Chondrocyte (in vitro differentiated cells): ENCODE data around the gene S100PBP. TPM values are rescaled to one million over a fixed set of nuclear protein-coding genes. Genes with fewer than 3 reads are reported as not detected.

ENCODE experiments used
- DNase-seq: peaks from one replicate; pipeline ENCODE4 v3.0.0; 2021; ENCODE audit warnings: mixed read lengths, low spot score
- H3K27ac Mint-ChIP-seq: one replicate; pipeline ENCODE4 v1.8.0; 2021; ENCODE audit warnings: mild to moderate bottlenecking, moderate library complexity, mixed read lengths; ENCODE audit not compliant: unreplicated experiment
- H3K27me3 Mint-ChIP-seq: 2 replicates; pipeline ENCODE4 v1.8.0; 2021; ENCODE audit warnings: low read depth, mixed read lengths
- H3K36me3 Mint-ChIP-seq: 2 replicates; pipeline ENCODE4 v1.8.0; 2021; ENCODE audit warnings: low read depth, mixed read lengths
- H3K4me1 Mint-ChIP-seq: 2 replicates; pipeline ENCODE4 v1.8.0; 2021; ENCODE audit warnings: low read depth, mild to moderate bottlenecking, mixed read lengths
- H3K4me3 Mint-ChIP-seq: one replicate; pipeline ENCODE4 v1.8.0; 2021; ENCODE audit warnings: mild to moderate bottlenecking, moderate library complexity, mixed read lengths; ENCODE audit not compliant: unreplicated experiment
- H3K9me3 Mint-ChIP-seq: 2 replicates; pipeline ENCODE4 v1.8.0; 2021; ENCODE audit warnings: low read depth, mixed read lengths
- total RNA-seq: library from RNA; stranded (reverse); gene quantifications from 3 replicates; pipeline ENCODE4 v1.2.1, GENCODE V29; 2021
- TF ChIP-seq, protein P1 (sequence below): fragments of 200-600 bp; sonication (generic); IDR thresholded peaks from 2 replicates; pipeline ENCODE4 v1.5.0; 2021; ENCODE audit warnings: antibody characterized with exemption, mild to moderate bottlenecking, moderate library complexity

Gene S100PBP
- total RNA-seq, 1 donor from 2014 or later, result 40.5 TPM

DNA sequence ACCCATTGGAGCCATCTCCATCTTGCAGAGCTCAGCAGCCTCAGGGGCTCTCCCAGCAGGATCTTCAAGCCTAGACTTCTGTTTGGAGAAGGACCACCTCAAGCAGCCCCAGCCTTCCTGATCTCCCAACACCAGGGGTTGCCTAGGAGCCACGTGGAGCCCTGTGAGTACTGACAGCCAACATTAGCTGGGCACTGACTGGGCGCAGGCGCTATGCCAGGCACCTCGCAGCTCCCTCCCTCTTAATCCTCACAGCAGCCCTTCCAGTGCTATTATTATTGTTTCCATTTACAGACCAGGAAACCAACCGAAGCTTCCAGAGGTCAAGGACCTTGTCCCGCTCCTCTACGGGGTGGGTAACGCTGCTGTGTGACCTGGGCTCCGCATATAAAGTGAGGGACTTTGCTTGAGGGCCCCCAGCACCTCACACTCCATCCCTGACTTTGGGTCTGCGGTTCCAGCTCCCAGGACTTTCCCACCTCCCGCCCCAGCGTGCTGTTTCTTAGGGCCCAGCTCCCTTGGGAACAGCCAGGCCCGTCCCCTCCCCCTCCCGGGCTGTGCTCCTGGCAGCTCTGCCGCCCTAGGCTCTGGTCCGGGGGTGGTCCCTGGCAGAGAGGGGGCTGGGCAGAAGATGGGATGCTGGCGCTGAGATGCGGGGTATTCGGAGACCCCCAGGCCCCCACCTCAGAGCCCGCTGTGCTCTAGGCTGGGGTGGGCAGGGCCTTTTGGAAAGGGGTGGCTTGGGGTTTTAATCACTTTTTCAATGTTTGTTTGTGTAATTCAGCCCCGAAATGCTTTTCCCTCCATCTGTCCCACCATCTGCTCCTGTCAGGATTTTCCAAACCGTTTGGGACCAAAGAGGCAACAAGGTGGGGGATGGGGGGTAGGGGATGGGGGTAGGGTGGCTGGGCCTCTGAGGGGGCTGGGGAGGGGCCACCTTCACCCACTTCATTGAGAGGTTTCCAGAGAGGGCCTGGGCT lies 64.7 kb downstream of the S100PBP start:
- no peaks in the 10 kb centered on the region for H3K36me3 Mint-ChIP-seq
- no peaks in the 10 kb centered on the region for H3K9me3 Mint-ChIP-seq
- no peak overlapping the region for H3K27ac Mint-ChIP-seq
- TF ChIP-seq, protein P1, sequence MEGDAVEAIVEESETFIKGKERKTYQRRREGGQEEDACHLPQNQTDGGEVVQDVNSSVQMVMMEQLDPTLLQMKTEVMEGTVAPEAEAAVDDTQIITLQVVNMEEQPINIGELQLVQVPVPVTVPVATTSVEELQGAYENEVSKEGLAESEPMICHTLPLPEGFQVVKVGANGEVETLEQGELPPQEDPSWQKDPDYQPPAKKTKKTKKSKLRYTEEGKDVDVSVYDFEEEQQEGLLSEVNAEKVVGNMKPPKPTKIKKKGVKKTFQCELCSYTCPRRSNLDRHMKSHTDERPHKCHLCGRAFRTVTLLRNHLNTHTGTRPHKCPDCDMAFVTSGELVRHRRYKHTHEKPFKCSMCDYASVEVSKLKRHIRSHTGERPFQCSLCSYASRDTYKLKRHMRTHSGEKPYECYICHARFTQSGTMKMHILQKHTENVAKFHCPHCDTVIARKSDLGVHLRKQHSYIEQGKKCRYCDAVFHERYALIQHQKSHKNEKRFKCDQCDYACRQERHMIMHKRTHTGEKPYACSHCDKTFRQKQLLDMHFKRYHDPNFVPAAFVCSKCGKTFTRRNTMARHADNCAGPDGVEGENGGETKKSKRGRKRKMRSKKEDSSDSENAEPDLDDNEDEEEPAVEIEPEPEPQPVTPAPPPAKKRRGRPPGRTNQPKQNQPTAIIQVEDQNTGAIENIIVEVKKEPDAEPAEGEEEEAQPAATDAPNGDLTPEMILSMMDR, result no peak
- DNase-seq, result peak; percentile 67
- peaks cover 21% of the 10 kb centered on the region for H3K27me3 Mint-ChIP-seq
- no peak overlapping the region for H3K4me3 Mint-ChIP-seq
- no peaks in the 10 kb centered on the region for H3K4me1 Mint-ChIP-seq

DNA sequence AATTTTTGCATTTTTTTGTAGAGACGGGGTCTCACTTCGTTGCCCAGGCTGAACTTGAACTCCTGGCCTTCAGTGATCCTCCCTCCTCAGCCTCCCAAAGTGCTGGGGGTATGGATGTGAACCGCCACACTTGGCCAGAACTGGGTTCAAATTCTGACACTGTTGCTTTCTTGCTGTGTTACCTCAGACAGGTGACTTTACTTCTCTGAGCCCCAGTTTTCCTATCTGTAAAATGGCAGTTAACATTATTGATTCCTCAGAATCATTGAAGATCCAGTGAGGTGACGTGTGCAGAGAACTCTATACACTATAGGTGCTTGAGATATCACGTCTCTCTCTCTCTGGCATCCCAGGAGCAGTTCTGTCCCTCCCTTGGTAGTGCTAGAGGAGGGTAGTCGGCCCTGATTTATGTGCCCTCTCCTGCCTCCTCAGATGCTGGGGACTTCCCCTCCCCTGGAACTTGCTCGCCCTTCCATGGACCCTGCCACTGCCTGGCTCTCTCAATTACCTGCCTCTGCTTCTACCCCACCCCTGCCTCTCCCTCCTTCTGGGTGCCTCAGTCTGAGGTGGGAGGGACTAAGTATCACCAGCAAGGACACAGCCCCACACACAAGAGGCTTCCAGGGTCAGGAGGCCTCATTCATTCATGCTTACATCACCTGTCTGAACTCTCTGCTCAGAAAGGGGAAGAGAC lies 66.0 kb downstream of the S100PBP start:
- TF ChIP-seq, protein P1, result no peak
- no peaks in the 10 kb centered on the region for H3K9me3 Mint-ChIP-seq
- H3K4me1 Mint-ChIP-seq, result no peaks in the 10 kb centered on the region
- no peaks in the 10 kb centered on the region for H3K36me3 Mint-ChIP-seq
- no peak overlapping the region for H3K27ac Mint-ChIP-seq
- peaks cover 24% of the 10 kb centered on the region for H3K27me3 Mint-ChIP-seq
- no peak for DNase-seq
- no peak overlapping the region for H3K4me3 Mint-ChIP-seq

DNA sequence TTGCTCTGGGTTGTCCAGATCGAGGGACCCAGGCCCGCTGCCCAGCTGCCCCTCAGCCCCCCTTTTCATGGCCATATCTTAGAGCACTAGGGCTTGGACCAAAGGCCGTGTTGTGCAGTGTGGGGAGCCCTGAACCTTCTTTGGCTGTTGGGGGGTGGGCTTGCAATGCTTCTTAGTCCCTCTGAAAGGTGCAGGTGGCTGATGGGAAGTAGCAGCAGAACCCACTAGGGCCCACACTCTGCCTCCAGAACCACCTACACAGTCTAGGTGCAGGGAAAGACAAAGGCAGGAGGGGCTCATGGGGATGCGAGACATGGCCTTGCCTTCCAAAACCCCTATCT lies 66.5 kb downstream of the S100PBP start:
- peaks cover 25% of the 10 kb centered on the region for H3K27me3 Mint-ChIP-seq
- no peak for DNase-seq
- TF ChIP-seq, protein P1, result no peak
- H3K4me3 Mint-ChIP-seq, result no peak overlapping the region
- H3K9me3 Mint-ChIP-seq, result no peaks in the 10 kb centered on the region
- H3K4me1 Mint-ChIP-seq, result no peaks in the 10 kb centered on the region
- no peak overlapping the region for H3K27ac Mint-ChIP-seq
- H3K36me3 Mint-ChIP-seq, result no peaks in the 10 kb centered on the region

DNA sequence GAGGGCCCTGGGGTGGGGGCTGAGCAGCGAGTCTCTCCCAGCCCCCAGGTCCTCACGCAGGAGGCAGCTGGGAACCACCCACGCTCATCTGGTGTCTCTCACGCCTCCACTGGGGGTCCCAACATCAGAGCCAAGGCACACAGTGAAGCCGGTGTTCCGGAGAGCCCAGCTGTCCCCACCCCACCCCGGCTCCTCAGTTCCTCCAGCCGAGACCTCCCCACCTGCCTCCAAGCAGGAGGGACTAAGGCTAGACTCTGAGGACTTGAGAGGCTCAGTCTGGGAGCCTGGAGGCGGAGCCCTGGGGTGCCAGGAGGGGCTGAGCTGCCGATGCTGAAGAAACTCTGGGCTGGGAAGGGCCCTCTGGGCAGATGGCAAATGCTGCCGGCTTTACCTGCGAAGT lies 67.3 kb downstream of the S100PBP start:
- no peaks in the 10 kb centered on the region for H3K36me3 Mint-ChIP-seq
- no peaks in the 10 kb centered on the region for H3K9me3 Mint-ChIP-seq
- H3K4me3 Mint-ChIP-seq, result no peak overlapping the region
- H3K4me1 Mint-ChIP-seq, result no peaks in the 10 kb centered on the region
- no peak overlapping the region for H3K27ac Mint-ChIP-seq
- DNase-seq, result no peak
- peaks cover 32% of the 10 kb centered on the region for H3K27me3 Mint-ChIP-seq
- TF ChIP-seq, protein P1, result no peak

DNA sequence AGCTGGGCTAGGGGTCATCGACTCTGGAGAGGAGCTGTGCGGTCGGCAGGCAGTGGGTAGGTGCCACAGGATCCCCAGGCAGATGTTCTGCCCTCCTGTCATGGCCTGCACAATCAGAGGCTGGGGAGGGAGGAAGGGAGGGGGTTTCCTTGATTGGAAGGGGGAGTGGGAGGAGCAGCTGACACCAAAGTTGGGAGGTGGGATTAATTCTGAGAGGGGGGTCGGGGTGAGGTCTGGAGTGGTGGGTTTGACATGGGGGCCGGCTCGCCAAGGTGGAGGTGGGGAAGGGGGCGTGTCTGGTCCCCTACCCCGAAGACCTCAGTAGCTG lies 68.2 kb downstream of the S100PBP start:
- H3K36me3 Mint-ChIP-seq, result no peaks in the 10 kb centered on the region
- DNase-seq, result no peak
- no peaks in the 10 kb centered on the region for H3K4me1 Mint-ChIP-seq
- H3K27ac Mint-ChIP-seq, result no peak overlapping the region
- H3K27me3 Mint-ChIP-seq, result peaks cover 36% of the 10 kb centered on the region
- peak overlapping the region; percentile 37 for H3K4me3 Mint-ChIP-seq
- TF ChIP-seq, protein P1, result no peak
- H3K9me3 Mint-ChIP-seq, result no peaks in the 10 kb centered on the region
